Panc1 (cell line): Measurements from ENCODE around the gene MT4. TPM values are rescaled to one million over a fixed set of nuclear protein-coding genes. Genes with fewer than 3 reads are reported as not detected.

Source experiments
- ATAC-seq: fragments of 200-7000 bp; cut with Tn5 transposase; 2 replicates; pipeline ENCODE4 v1.9.1; 2020; ENCODE audit warnings: mild to moderate bottlenecking, moderate library complexity
- BruUV-seq: library from RNA; stranded (reverse); fragments of 400-500 nt; replicated peaks from 2 replicates; lab custom pipeline; 2021; lab: Mats Ljungman, UMichigan
- CTCF ChIA-PET: fragments of 300-600 bp; sonication (Branson Sonifier 250); formaldehyde crosslinking; loops from one replicate; lab custom pipeline; 2022; ENCODE audit warnings: antibody characterized with exemption; lab: Charles Lee
- POLR2A ChIA-PET: fragments of 300-600 bp; sonication (Branson Sonifier 250); formaldehyde crosslinking; loops from one replicate; lab custom pipeline; 2022; ENCODE audit warnings: antibody characterized with exemption; lab: Charles Lee
- DNase-seq: peaks from one replicate; pipeline ENCODE4 v3.0.0-alpha.2; 2010; ENCODE audit warnings: low read depth, low spot score
- H3K27ac ChIP-seq: 2 replicates; pipeline ENCODE4 v1.5.1; 2011; ENCODE audit warnings: mild to moderate bottlenecking, low read length, inconsistent platforms
- H3K27me3 ChIP-seq: fragments of 200-500 bp; sonication (Bioruptor generic); 2 replicates; pipeline ENCODE4 v1.6.0; 2014; ENCODE audit warnings: low read length, inconsistent platforms; ENCODE audit not compliant: control insufficient read depth, insufficient read depth
- H3K36me3 ChIP-seq: fragments of 200-500 bp; sonication (Bioruptor generic); 2 replicates; pipeline ENCODE4 v1.5.1; 2014; ENCODE audit warnings: inconsistent platforms, mild to moderate bottlenecking, low read length, moderate library complexity; ENCODE audit not compliant: control insufficient read depth, insufficient read depth
- H3K4me1 ChIP-seq: 2 replicates; pipeline ENCODE4 v1.5.1; 2011; ENCODE audit warnings: inconsistent platforms, mild to moderate bottlenecking, low read length, moderate library complexity; ENCODE audit not compliant: control insufficient read depth, insufficient read depth
- H3K4me3 ChIP-seq, 2 experiments: 2 replicates each; pipeline ENCODE4 v1.5.1; 2011 to 2012; ENCODE audit warnings: low read depth in 2 of 2, low read length in 2 of 2, mild to moderate bottlenecking in 2 of 2, inconsistent platforms in 1 of 2, moderate library complexity in 1 of 2
- H3K9me3 ChIP-seq: fragments of 200-500 bp; sonication (Bioruptor generic); 2 replicates; pipeline ENCODE4 v1.5.1; 2014; ENCODE audit warnings: low read depth, mild to moderate bottlenecking, inconsistent platforms, low read length, moderate library complexity; ENCODE audit not compliant: control insufficient read depth, insufficient read depth
- CTCF ChIP-seq: fragments of 450-650 bp; IDR thresholded peaks from 2 replicates; pipeline ENCODE4 v1.5.1; 2017; ENCODE audit warnings: mild to moderate bottlenecking
- POLR2AphosphoS5 ChIP-seq: IDR thresholded peaks from 2 replicates; pipeline ENCODE4 v1.6.1; 2012; ENCODE audit warnings: mild to moderate bottlenecking, low read depth, low read length, moderate library complexity
- REST ChIP-seq, 2 experiments: IDR thresholded peaks; 2 replicates each; pipeline ENCODE4 v1.6.1; 2011 to 2012; ENCODE audit warnings: low read depth in 2 of 2, control low read depth in 1 of 2, low read length in 1 of 2, mild to moderate bottlenecking in 1 of 2, moderate library complexity in 1 of 2; ENCODE audit not compliant: insufficient read depth in 1 of 2
- SIN3A ChIP-seq: IDR thresholded peaks from 2 replicates; pipeline ENCODE4 v1.6.1; 2012; ENCODE audit warnings: low read depth, mild to moderate bottlenecking, low read length, moderate library complexity, borderline replicate concordance; ENCODE audit not compliant: insufficient read depth
- TCF7L2 ChIP-seq: IDR thresholded peaks from 2 replicates; pipeline ENCODE4 v1.6.1; 2011; ENCODE audit warnings: mild to moderate bottlenecking, low read depth, low read length, inconsistent platforms
- in situ Hi-C: cut with HindIII; loops from 2 replicates; pipeline ENCODE4 v1.10.0; 2016; ENCODE audit warnings: low sequenced_read_pairs, low pct_unique_long_range_greater_than_20kb
- intact Hi-C: fragments of 100-400 bp; cut with micrococcal nuclease; formaldehyde crosslinking; loops from one replicate; pipeline ENCODE4 v1.10.0; 2022; ENCODE audit not compliant: unreplicated experiment
- total RNA-seq: library from RNA; stranded (reverse); gene quantifications from one replicate; pipeline ENCODE4 v1.2.1, GENCODE V29; 2021; ENCODE audit not compliant: unreplicated experiment

Gene MT4
- total RNA-seq, 1 experiment from 2014 or later = not detected

GRCh38 chr16:56538331-56538730, 26.5 kb upstream of the MT4 start:
- ChIA-PET CTCF (no interaction called here), POLR2A (no interaction called here)
- Histone ChIP-seq H3K27ac (no peak overlapping the region), H3K27me3 (no peaks in the 10 kb centered on the region), H3K4me3 (no peak overlapping the region), H3K4me1 (no peaks in the 10 kb centered on the region), H3K36me3 (no peaks in the 10 kb centered on the region), H3K9me3 (no peaks in the 10 kb centered on the region)
- ATAC-seq = no peak
- no TSS peak for BruUV-seq
- intact Hi-C loops = no loop called here
- in situ Hi-C loops = no loop called here
- DNase-seq = no peak
- TF ChIP-seq REST (IDR thresholded peaks at IDR 0.05; ENCODE audit: insufficient read depth in 1 of 2, low read depth in 2 of 2, low read length in 1 of 2) (no peak), TCF7L2 (no peak), SIN3A (no peak), CTCF (no peak), POLR2AphosphoS5 (no peak)

GRCh38 chr16:56539656-56540055, 25.2 kb upstream of the MT4 start:
- DNase-seq = no peak
- in situ Hi-C loops (no loop called here), intact Hi-C loops (no loop called here)
- Histone ChIP-seq H3K36me3 (no peaks in the 10 kb centered on the region), H3K9me3 (no peaks in the 10 kb centered on the region), H3K4me3 (no peak overlapping the region), H3K4me1 (no peaks in the 10 kb centered on the region), H3K27me3 (no peaks in the 10 kb centered on the region), H3K27ac (no peak overlapping the region)
- no peak for ATAC-seq
- BruUV-seq = no TSS peak
- ChIA-PET CTCF (no interaction called here), POLR2A (no interaction called here)
- no peak for TF ChIP-seq REST (IDR thresholded peaks at IDR 0.05; ENCODE audit: insufficient read depth in 1 of 2, low read depth in 2 of 2, low read length in 1 of 2)
- no peak for TF ChIP-seq POLR2AphosphoS5
- no peak for TF ChIP-seq SIN3A
- no peak for TF ChIP-seq CTCF
- TF ChIP-seq TCF7L2 = no peak
